Lower leg skin (tissue), 4 donors: Measurements from ENCODE around the gene PKP1. TPM values are rescaled to one million over a fixed set of nuclear protein-coding genes. Genes with fewer than 3 reads are reported as not detected.

Experiments used
- DNase-seq, 2 donors: peaks; one replicate each; pipeline ENCODE4 v3.0.0-alpha.2; 2019; ENCODE audit warnings: low spot score in 2 of 2
- H3K4me3 ChIP-seq: fragments of 200-600 bp; sonication (generic); 2 replicates; pipeline ENCODE4 v1.5.1; 2017; ENCODE audit warnings: mild to moderate bottlenecking, low read depth; ENCODE audit not compliant: poor library complexity, severe bottlenecking
- POLR2A ChIP-seq, 2 donors: fragments of 450-650 bp; IDR thresholded peaks; one replicate each; pipeline ENCODE4 v1.6.1; 2016 to 2017; ENCODE audit warnings: antibody characterized with exemption in 2 of 2, mild to moderate bottlenecking in 1 of 2, moderate library complexity in 1 of 2
- WGBS, 2 donors: methylation state at CpG; one replicate each; pipeline ENCODE4 v1.1.5; 2018; 5-methylcytosine and 5-hydroxymethylcytosine counted together
- intact Hi-C: fragments of 100-400 bp; cut with DNase I; formaldehyde crosslinking; loops from one replicate; pipeline ENCODE4 v1.15.0; 2023; ENCODE audit warnings: low total_unique reads
- total RNA-seq, 4 donors: library from RNA; depleted of rRNA; stranded (reverse); fragments of >200 nt; gene quantifications; one replicate each; pipeline ENCODE4 v1.1.0, GENCODE V29; 2016
- TF ChIP-seq, protein P1 (sequence below), 3 donors: fragments of 450-650 bp; IDR thresholded peaks; one replicate each; pipeline ENCODE4 v1.5.1; 2016; ENCODE audit warnings: antibody characterized with exemption in 3 of 3, mild to moderate bottlenecking in 3 of 3, moderate library complexity in 2 of 3

PKP1 gene
- total RNA-seq, 4 donors from 2014 or later = 928 to 1,274 (median 961) TPM

DNA sequence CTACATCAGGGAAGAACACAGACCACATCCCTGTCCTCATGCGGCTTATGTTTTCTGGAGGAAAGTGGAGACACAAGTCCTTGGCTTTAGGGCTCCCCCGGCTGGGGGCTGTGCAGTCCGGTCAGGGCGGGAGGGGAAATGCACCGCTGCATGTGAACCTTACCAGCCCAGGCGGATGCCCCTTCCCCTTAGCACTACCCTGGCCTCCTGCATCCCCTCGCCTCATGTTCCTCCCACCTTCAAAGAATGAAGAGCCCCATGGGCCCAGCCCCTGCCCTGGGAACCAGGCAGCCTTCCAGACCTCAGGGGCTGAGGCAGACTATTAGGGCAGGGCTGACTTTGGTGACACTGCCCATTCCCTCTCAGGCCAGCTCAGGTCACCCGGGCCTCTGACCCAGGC, 48.7 kb downstream of the PKP1 start:
- WGBS, 2 donors = 86 to 96% methylated on average over 8 of the region's 8 CpGs
- DNase-seq = no peak
- TF ChIP-seq POLR2A (IDR thresholded peaks at IDR 0.05) = no peak
- TF ChIP-seq, protein P1, sequence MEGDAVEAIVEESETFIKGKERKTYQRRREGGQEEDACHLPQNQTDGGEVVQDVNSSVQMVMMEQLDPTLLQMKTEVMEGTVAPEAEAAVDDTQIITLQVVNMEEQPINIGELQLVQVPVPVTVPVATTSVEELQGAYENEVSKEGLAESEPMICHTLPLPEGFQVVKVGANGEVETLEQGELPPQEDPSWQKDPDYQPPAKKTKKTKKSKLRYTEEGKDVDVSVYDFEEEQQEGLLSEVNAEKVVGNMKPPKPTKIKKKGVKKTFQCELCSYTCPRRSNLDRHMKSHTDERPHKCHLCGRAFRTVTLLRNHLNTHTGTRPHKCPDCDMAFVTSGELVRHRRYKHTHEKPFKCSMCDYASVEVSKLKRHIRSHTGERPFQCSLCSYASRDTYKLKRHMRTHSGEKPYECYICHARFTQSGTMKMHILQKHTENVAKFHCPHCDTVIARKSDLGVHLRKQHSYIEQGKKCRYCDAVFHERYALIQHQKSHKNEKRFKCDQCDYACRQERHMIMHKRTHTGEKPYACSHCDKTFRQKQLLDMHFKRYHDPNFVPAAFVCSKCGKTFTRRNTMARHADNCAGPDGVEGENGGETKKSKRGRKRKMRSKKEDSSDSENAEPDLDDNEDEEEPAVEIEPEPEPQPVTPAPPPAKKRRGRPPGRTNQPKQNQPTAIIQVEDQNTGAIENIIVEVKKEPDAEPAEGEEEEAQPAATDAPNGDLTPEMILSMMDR (IDR thresholded peaks at IDR 0.05) = no peak
- intact Hi-C loops = no loop called here
- H3K4me3 ChIP-seq = no peak overlapping the region

DNA sequence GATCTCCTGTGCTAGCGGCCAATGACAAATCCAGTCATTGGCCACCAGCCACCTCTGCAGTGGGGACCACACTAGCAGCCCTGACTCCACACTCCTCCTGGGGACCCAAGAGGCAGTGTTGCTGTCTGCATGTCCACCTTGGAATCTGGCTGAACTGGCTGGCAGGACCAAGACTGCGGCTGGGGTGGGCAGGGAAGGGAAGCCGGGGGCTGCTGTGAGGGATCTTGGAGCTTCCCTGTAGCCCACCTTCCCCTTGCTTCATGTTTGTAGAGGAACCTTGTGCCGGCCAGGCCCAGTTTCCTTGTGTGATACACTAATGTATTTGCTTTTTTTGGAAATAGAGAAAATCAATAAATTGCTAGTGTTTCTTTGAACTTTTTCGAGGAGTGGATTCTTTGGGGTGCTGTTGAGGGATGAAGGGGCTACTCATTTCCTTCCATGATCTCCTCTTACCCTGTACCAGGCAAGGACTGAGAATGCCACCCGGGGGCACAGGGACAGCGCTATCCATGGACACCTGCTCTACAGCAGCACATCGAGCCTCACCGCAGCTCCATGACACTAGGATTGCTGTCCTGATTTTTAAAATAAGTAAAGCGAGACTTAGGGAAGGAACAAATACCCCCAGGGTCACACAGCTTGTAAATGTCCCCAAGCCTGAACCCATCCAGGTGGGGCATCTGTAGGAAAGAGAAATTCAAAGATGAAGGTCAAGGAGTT, 49.5 kb downstream of the PKP1 start:
- H3K4me3 ChIP-seq = no peak overlapping the region
- DNase-seq = no peak
- TF ChIP-seq POLR2A (IDR thresholded peaks at IDR 0.05) = no peak
- TF ChIP-seq, protein P1 (IDR thresholded peaks at IDR 0.05) = no peak
- intact Hi-C loops = no loop called here
- 92 to 95% methylated on average over 10 of the region's 10 CpGs for WGBS, 2 donors

DNA sequence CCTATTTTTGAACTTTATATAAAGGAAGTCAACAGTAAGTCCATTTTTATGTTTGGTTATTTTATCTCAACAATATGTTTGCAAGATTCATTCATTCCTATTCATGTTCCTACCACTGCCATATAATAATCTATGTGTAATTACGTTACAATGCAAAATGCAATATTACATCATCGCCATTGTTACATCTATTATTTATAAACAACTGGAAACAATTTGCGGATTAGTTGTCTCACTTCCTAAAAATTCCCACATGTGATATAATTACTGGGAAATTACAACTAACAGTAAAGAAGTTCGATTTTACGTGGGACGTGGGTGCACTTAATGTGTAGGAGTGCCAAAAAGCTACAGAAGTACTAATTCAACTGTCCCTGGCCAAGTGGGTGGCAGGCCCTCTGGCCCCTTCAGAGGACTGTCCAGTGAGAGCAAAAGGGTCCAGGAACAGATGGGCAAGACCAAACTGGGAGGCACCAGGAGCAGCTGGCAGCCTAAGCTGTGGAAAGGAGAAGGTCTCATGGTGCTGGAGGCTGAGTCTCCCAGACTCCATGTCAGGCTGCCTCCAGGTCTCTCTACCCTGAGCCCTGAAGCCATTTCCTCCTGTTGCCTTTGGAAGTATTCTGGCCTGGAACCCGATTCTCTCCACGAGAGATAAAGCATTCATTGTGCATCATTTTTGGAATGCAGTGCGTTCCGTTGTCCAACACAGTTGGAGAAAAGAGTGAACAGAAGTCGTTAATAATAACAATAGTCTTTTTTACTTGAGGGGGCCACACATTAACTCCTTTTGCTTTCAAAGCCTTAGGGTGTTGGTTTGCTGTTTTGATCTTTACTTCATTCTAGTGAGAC, 51.2 kb downstream of the PKP1 start:
- TF ChIP-seq POLR2A (IDR thresholded peaks at IDR 0.05) = no peak
- TF ChIP-seq, protein P1 (IDR thresholded peaks at IDR 0.05) = no peak
- intact Hi-C loops = no loop called here
- no peak for DNase-seq
- 35 to 39% methylated on average over 11 of the region's 11 CpGs for WGBS, 2 donors
- no peak overlapping the region for H3K4me3 ChIP-seq

DNA sequence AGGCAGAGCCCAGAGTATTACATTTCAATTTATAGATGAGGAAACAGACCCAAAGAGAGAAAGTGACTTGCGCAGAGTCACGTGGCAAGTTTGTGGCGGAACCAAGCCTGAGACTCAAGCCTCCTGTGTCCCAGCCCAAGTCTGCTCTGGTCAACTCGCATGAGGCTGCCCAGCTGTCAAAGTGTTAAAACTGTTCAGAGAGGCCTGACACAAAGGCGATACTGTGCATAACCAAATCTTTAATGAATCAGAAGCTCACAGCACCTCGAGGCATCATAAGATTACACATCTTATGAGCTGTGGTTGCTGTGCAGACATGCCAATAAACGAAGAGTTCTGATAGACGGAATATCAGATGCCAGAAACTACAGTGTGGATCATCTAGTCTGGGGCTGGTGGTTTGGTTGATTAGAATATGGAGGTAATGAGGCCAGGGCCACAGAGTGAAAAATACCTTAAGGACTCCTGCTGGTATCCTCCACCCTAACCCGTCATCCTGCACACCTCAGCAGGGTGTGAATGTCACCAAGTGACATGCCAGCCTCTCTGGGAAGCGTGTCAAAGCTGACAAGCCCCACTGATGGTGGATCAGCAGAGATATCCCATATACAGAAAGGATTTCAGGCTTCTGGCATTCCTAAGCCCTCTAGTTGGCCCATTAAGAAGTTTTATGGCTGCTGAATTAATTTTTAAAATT, 52.0 kb downstream of the PKP1 start:
- 48 to 52% methylated on average over 10 of the region's 10 CpGs for WGBS, 2 donors
- no peak for DNase-seq
- TF ChIP-seq, protein P1 (IDR thresholded peaks at IDR 0.05) = no peak
- TF ChIP-seq POLR2A (IDR thresholded peaks at IDR 0.05) = no peak
- intact Hi-C loops = no loop called here
- H3K4me3 ChIP-seq = no peak overlapping the region

DNA sequence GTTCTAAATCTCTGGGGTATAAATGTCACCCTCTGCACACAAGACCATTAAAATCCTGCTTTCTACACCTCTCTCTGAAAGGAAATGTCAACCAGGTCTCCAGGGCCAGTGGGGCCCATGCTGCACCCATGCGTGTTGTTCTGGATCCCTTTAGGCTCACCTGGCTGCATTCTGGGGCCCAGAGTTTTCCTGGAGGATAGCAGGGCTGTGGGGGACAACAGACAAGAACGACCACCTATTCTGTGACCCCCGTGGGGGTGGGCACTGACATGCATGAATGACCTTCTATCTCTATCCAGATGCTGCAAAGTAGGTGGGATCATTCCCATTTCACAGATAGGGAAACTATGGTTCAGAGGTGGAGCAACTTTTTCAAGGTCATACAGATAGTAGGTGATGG, 52.6 kb downstream of the PKP1 start:
- 66 to 71% methylated on average over 3 of the region's 3 CpGs for WGBS, 2 donors
- intact Hi-C loops = no loop called here

More for the DNA sequence above, 52.6 kb downstream of the PKP1 start:
- DNase-seq = no peak
- no peak overlapping the region for H3K4me3 ChIP-seq
- TF ChIP-seq POLR2A (IDR thresholded peaks at IDR 0.05) = no peak
- TF ChIP-seq, protein P1 (IDR thresholded peaks at IDR 0.05) = no peak
